Tibial artery (tissue), 4 donors: ENCODE measurements around the gene SLC24A3.
A peak's percentile ranks its signal among the peaks of the same experiment; 100 is the strongest.

Source experiments
- DNase-seq, 2 donors: peaks; one replicate each; pipeline ENCODE4 v3.0.0-alpha.2; 2019
- H3K27ac ChIP-seq, 2 donors: fragments of 200-600 bp; sonication (generic) in 1 of 2; 1 replicate in 1 of 2; 2 replicates in 1 of 2; pipeline ENCODE4 v1.5.1; 2018 to 2019; ENCODE audit warnings: mild to moderate bottlenecking in 1 of 2
- H3K27me3 ChIP-seq, 2 donors: fragments of 200-600 bp; sonication (generic) in 1 of 2; one replicate each; pipeline versions ENCODE4 v1.5.1 to v1.6.0; 2016 to 2019
- H3K36me3 ChIP-seq, 3 donors: fragments of 200-600 bp; sonication (generic) in 2 of 3; one replicate each; pipeline ENCODE4 v1.5.1; 2016 to 2019; ENCODE audit warnings: mild to moderate bottlenecking in 2 of 3
- H3K4me1 ChIP-seq, 4 donors: fragments of 200-600 bp; sonication (generic) in 2 of 4; 1 replicate in 3 of 4; 2 replicates in 1 of 4; pipeline ENCODE4 v1.5.1; 2016 to 2019
- H3K4me3 ChIP-seq, 2 donors: fragments of 200-600 bp; sonication (generic) in 1 of 2; 1 replicate in 1 of 2; 2 replicates in 1 of 2; pipeline ENCODE4 v1.5.1; 2018 to 2019; ENCODE audit warnings: mild to moderate bottlenecking in 2 of 2
- H3K9me3 ChIP-seq, 3 donors: fragments of 200-600 bp; sonication (generic) in 1 of 3; one replicate each; pipeline ENCODE4 v1.5.1; 2016 to 2019
- intact Hi-C: fragments of 100-400 bp; cut with DNase I; formaldehyde crosslinking; loops from one replicate; pipeline ENCODE4 v1.15.0; 2023; ENCODE audit warnings: low total_unique reads
- TF ChIP-seq, protein P1 (sequence below), 2 experiments: fragments of 200-600 bp in 1 of 2; fragments of 450-650 bp in 1 of 2; IDR thresholded peaks; one replicate each; pipeline ENCODE4 v1.5.1; 2017 to 2019; ENCODE audit warnings: antibody characterized with exemption in 2 of 2, mild to moderate bottlenecking in 1 of 2, moderate library complexity in 1 of 2

The SLC24A3 gene

DNA sequence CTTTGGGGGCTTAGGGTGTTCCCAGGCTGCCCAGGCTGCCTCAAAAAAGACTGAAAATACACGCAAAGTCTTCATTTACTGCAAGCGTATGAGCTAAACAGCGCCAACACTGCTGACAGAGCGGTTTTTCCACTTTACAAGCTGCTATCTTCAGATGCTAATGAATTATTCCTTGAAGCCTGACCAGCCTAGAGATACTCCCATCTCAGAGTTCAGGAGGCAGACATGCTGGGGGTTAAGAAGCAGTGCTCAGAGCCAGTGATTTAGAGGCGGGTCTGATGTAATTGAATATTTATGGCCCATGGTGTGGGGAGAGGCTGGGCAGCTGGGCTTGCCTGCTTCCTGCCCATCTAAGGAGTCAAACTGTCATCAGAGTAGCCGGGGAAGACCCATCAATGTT, 241.4 kb downstream of the SLC24A3 start:
- peaks cover 0 to 81% (median 39%) of the 10 kb centered on the region in 4 donors for H3K4me1 ChIP-seq
- H3K9me3 ChIP-seq, result no peaks in the 10 kb centered on the region
- H3K27ac ChIP-seq, result no peak overlapping the region
- no peak for DNase-seq
- H3K4me3 ChIP-seq, result no peak overlapping the region
- no peaks in the 10 kb centered on the region for H3K27me3 ChIP-seq
- TF ChIP-seq, protein P1, sequence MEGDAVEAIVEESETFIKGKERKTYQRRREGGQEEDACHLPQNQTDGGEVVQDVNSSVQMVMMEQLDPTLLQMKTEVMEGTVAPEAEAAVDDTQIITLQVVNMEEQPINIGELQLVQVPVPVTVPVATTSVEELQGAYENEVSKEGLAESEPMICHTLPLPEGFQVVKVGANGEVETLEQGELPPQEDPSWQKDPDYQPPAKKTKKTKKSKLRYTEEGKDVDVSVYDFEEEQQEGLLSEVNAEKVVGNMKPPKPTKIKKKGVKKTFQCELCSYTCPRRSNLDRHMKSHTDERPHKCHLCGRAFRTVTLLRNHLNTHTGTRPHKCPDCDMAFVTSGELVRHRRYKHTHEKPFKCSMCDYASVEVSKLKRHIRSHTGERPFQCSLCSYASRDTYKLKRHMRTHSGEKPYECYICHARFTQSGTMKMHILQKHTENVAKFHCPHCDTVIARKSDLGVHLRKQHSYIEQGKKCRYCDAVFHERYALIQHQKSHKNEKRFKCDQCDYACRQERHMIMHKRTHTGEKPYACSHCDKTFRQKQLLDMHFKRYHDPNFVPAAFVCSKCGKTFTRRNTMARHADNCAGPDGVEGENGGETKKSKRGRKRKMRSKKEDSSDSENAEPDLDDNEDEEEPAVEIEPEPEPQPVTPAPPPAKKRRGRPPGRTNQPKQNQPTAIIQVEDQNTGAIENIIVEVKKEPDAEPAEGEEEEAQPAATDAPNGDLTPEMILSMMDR (IDR thresholded peaks at IDR 0.05), result no peak
- H3K36me3 ChIP-seq, result no peaks in the 10 kb centered on the region
- intact Hi-C loops, result no loop called here

DNA sequence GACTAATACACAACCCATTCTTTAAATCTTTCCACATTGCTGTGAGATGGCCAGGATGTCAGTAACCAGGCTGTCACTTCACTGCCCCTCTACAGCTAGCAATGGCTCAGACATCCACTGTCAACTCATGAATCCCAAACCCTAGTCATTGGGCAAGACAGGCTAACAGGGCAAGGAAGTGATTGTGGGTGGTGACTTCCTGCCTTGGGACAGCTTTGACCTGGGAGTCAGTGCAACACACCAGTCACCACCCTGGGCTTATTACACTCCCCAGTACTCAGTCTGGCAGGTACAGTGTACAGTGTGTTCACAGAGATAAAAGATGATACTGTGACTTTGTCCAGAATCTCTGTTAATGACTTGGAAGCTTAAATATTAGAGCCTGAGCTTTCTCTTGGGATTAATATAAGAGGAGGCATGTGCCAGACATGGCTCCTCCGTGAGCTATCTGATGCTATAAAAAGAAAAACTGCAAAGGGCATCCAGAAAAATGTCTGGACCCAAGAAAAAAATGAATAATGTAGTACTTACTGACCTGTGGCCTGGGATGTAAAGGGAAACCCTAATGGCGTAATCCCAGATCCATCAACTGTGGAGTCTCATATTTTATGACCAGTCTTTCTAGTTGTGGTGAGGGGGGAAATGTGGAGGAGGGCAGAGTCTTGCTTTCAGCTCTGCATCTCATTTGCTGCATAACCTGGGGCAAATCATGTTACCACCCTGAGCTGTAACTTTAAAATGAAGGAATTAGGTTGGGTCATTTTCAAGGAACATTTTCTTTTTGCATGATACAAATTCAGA, 244.4 kb downstream of the SLC24A3 start:
- TF ChIP-seq, protein P1 (IDR thresholded peaks at IDR 0.05), result no peak

DNA sequence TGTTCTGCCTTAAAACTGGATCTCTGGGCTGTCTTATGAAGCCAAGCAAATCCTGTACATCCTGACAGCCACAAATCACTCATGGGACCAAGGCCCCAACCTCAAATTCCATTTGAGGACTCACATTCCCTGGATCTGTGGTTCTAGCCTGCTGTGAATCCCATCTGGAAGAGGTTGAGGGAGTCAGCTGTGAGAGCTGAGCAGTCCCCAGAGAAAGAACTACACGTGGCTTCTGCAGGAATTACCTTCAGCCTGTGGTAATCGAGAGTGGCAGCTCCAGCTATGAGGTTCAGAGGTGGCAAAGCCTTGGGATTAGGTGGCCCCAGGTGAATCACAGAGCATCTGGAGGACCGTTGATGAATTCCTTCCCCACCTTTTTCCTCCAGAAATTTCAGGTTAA, 245.2 kb downstream of the SLC24A3 start:
- no peak for DNase-seq

More for the DNA sequence above, 244.4 kb downstream of the SLC24A3 start:
- no peaks in the 10 kb centered on the region for H3K36me3 ChIP-seq
- no peaks in the 10 kb centered on the region for H3K9me3 ChIP-seq
- intact Hi-C loops, result no loop called here
- no peaks in the 10 kb centered on the region for H3K27me3 ChIP-seq
- peaks cover 0 to 64% (median 31%) of the 10 kb centered on the region in 4 donors for H3K4me1 ChIP-seq
- DNase-seq, result no peak
- H3K27ac ChIP-seq, result peak overlapping the region; percentile 9 to 43
- no peak overlapping the region for H3K4me3 ChIP-seq

DNA sequence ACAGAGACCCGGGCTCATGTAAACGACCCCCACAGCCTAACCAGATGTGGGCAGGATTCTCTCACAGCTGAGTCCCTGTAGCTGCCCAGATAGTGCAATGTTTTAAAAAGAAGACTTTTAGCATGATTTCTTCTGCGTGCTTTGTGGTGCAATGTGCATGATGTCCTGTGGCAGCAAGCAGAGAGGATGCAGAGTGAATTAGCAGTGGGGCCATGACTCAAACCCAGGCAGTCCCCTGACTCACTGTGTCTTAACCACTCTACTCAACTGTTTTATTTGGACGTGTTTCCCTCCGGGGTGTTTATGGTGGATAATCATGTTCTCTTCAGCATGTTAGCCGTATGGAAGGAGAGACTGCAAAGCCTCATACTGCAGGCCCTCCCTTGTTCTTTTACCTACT, 247.9 kb downstream of the SLC24A3 start:
- TF ChIP-seq, protein P1 (IDR thresholded peaks at IDR 0.05), result no peak
- Histone ChIP-seq H3K36me3 (no peaks in the 10 kb centered on the region), H3K4me1 (peaks cover 0 to 36% (median 13%) of the 10 kb centered on the region in 4 donors), H3K4me3 (no peak overlapping the region), H3K27ac (no peak overlapping the region), H3K9me3 (no peaks in the 10 kb centered on the region), H3K27me3 (no peaks in the 10 kb centered on the region)
- DNase-seq, result no peak
- intact Hi-C loops, result no loop called here

More for the DNA sequence above, 245.2 kb downstream of the SLC24A3 start:
- H3K4me3 ChIP-seq, result no peak overlapping the region
- H3K27ac ChIP-seq, result peak overlapping the region; percentile 0 to 9
- no peaks in the 10 kb centered on the region for H3K27me3 ChIP-seq
- intact Hi-C loops, result no loop called here
- TF ChIP-seq, protein P1 (IDR thresholded peaks at IDR 0.05), result no peak
- no peaks in the 10 kb centered on the region for H3K36me3 ChIP-seq
- peaks cover 0 to 56% (median 26%) of the 10 kb centered on the region in 4 donors for H3K4me1 ChIP-seq
- no peaks in the 10 kb centered on the region for H3K9me3 ChIP-seq

DNA sequence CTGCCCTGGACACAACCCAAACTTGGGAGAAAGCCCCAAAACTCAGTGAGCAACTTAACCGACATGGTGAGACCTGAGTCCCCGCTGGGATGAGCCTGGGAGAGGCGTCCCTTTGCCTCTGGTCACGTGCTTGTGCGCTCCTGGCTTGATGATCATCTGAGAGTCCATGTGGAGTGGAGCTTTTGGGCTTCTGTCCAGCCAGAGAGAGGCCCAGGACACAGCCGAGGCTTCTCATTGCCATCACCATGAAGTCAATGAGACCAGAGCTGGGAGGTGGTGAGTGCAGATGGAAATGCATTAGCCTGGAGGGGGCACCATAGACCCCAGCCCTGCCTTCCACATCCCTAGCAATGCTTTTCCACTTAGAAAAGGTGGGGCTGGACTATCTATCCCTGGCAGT, 250.0 kb downstream of the SLC24A3 start:
- DNase-seq, result no peak

More for the DNA sequence above, 250.0 kb downstream of the SLC24A3 start:
- Histone ChIP-seq H3K27ac (no peak overlapping the region), H3K9me3 (no peaks in the 10 kb centered on the region), H3K4me1 (peaks cover 0 to 35% (median 6%) of the 10 kb centered on the region in 4 donors), H3K4me3 (no peak overlapping the region), H3K27me3 (no peaks in the 10 kb centered on the region), H3K36me3 (no peaks in the 10 kb centered on the region)
- intact Hi-C loops, result no loop called here
- TF ChIP-seq, protein P1 (IDR thresholded peaks at IDR 0.05), result no peak
